ENCODE results near the gene SMIM22. TPM values are rescaled to one million over a fixed set of nuclear protein-coding genes. Genes with fewer than 3 reads are reported as not detected.

Gene SMIM22
- total RNA-seq, 1 donor from 2014 or later = not detected

GRCh38 chr16:4839942-4840341 is 44.8 kb downstream of the SMIM22 start:
- ATAC-seq (no peak), DNase-seq (ENCODE audit: missing footprints) (no peak)
- intact Hi-C loops (cut with DNase I) = no loop called here

- intact Hi-C loops (cut with DNase I) = no loop called here
- ATAC-seq = no peak
- DNase-seq (ENCODE audit: missing footprints) = no peak
Measured at GRCh38 chr16:4840984-4841383, 45.8 kb downstream of the SMIM22 start.

Other genes with a start within 250 kb of the SMIM22 start
- 0.05 TPM for gene C16orf96, start 239.0 kb upstream of the SMIM22 start, total RNA-seq
- 26.2 TPM for gene UBALD1, start 180.5 kb upstream of the SMIM22 start, total RNA-seq
- 32.2 TPM for gene MGRN1, start 170.5 kb upstream of the SMIM22 start, total RNA-seq
- 52.3 TPM for gene NUDT16L1, start 101.8 kb upstream of the SMIM22 start, total RNA-seq
- gene ANKS3, start 61.1 kb upstream of the SMIM22 start, total RNA-seq = 9.1 TPM
- 1.5 TPM for gene DNAAF8, start 60.8 kb upstream of the SMIM22 start, total RNA-seq
- 6.5 TPM for gene ZNF500, start 28.2 kb upstream of the SMIM22 start, total RNA-seq
- gene SEPTIN12, start 7.0 kb upstream of the SMIM22 start, total RNA-seq = not detected
- 102 TPM for gene ROGDI, start 7.3 kb downstream of the SMIM22 start, total RNA-seq
- gene GLYR1, start 51.9 kb downstream of the SMIM22 start, total RNA-seq = 88.8 TPM
- 45.2 TPM for gene UBN1, start 52.1 kb downstream of the SMIM22 start, total RNA-seq
- 20.2 TPM for gene PPL, start 141.8 kb downstream of the SMIM22 start, total RNA-seq
- gene SEC14L5, start 163.0 kb downstream of the SMIM22 start, total RNA-seq = 23.5 TPM
- 6.5 TPM for gene NAGPA, start 238.6 kb downstream of the SMIM22 start, total RNA-seq